HG03135 (cell line): Measurements from ENCODE around the gene PRKCE.

ENCODE experiments used
- ATAC-seq: cut with Tn5 transposase; IDR thresholded peaks from one replicate; pipeline ENCODE4 v1.9.1; 2021; ENCODE audit warnings: mild to moderate bottlenecking, moderate library complexity; ENCODE audit not compliant: unreplicated experiment

PRKCE gene

GRCh38 chr2:46230677-46231425 lies 579.4 kb downstream of the PRKCE start:
- no peak for ATAC-seq

GRCh38 chr2:46231721-46232120 lies 580.2 kb downstream of the PRKCE start:
- ATAC-seq = no peak

GRCh38 chr2:46232860-46233259 lies 581.4 kb downstream of the PRKCE start:
- no peak for ATAC-seq

- no peak for ATAC-seq
Observed at GRCh38 chr2:46236006-46236875, 584.8 kb downstream of the PRKCE start.

DNA sequence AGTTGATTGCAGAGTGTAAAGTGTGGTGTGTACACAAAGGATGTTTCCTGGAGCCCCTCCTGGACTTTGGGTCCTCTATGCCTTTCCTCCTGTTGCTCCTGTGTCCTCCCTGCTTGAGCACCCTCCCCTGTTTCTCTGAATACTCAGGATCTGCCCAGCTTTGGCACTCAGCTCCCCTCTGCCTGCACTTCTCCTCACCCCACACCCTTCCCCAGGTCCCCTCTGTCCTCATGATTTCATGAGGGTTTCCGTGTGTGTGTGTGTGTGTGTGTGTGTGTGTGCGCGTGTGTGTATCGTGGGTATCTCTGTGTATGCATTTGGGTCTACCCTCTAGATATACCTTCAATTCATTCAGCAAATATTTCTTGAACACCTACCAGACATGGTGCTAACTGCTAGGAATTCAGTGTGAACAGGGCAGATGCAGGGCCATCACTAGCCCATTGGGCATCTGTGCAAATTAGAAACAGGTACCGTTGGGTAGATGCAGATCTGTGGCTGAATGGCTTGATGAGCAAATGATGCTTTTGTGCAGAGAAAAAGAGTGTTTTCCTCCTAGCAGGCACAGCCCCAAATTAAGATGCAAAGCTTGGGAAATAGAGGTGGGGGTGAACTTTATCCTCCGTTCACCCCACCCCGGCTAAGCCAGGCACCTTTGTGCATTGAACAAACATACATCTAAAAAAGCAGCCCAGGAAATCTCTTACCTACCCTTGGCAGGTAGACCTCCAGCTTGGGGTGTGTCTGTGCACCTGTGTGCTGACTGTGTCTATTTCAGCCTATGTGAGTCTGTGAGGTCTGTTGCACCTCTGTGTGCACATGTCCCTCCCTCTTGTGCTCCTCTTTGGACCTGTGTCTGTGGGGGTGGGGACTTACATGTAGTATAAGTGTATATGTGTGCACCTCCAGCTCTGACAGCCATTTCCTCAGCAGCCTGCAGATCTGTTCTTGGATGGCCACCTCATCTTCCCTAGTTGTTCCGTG lies 585.7 kb downstream of the PRKCE start:
- ATAC-seq = no peak
